K562 (cell line): ENCODE measurements around the gene DARS1. TPM values are rescaled to one million over a fixed set of nuclear protein-coding genes. Genes with fewer than 3 reads are reported as not detected.

Experiments
- ATAC-seq: fragments of 200-7000 bp; cut with Tn5 transposase; 3 replicates; pipeline ENCODE4 v1.9.1; 2020; ENCODE audit warnings: moderate library complexity
- BruUV-seq: library from RNA; stranded (reverse); fragments of 400-500 nt; replicated peaks from 2 replicates; lab custom pipeline; 2021; lab: Mats Ljungman, UMichigan
- CTCF ChIA-PET: fragments of 300-600 bp; formaldehyde crosslinking; extraction: SDS; loops from one replicate; lab custom pipeline; 2021; ENCODE audit warnings: low intra/inter-chr PET ratio; lab: Yijun Ruan, JAX
- POLR2A ChIA-PET: fragments of 300-600, 350-650 bp; sonication (Branson Sonifier 250); formaldehyde crosslinking; extraction: SDS; loops from one replicate; lab custom pipeline; 2021; ENCODE audit warnings: antibody characterized with exemption, inconsistent platforms; lab: Yijun Ruan, JAX
- DNase-seq, 4 experiments: peaks; one replicate each; pipeline versions ENCODE4 v3.0.0 to v3.0.0-alpha.2; 2011 to 2018; ENCODE audit warnings: low spot score in 3 of 4, mixed read lengths in 3 of 4; ENCODE audit errors: extremely low read depth in 1 of 4
- FAIRE-seq: peaks from 2 replicates; lab custom pipeline; 2011; peaks lifted over from hg19 to GRCh38; lab: Jason Lieb, UNC
- H2AFZ ChIP-seq: 2 replicates; pipeline ENCODE4 v1.6.0; 2011; ENCODE audit warnings: low read depth, low read length, control low read depth, inconsistent platforms
- H3K27ac ChIP-seq: fragments of 200-600 bp; 3 replicates; pipeline ENCODE4 v1.8.0; 2011; ENCODE audit warnings: low read depth, mild to moderate bottlenecking, control low read depth, inconsistent platforms, low read length, moderate library complexity, mixed read lengths; ENCODE audit errors: extremely low read depth
- H3K27me3 ChIP-seq, 2 experiments: fragments of 300-600 bp in 1 of 2; 2 replicates in 1 of 2; 3 replicates in 1 of 2; pipeline versions ENCODE4 v1.6.0 to v1.8.0; 2011; ENCODE audit warnings: inconsistent platforms in 2 of 2, low read length in 2 of 2, mild to moderate bottlenecking in 1 of 2, mixed read lengths in 1 of 2, moderate library complexity in 1 of 2; ENCODE audit not compliant: control insufficient read depth in 2 of 2, insufficient read depth in 2 of 2
- H3K36me3 ChIP-seq: fragments of 300-600 bp; 3 replicates; pipeline ENCODE4 v1.8.0; 2011; ENCODE audit warnings: mild to moderate bottlenecking, low read length, inconsistent platforms; ENCODE audit not compliant: control insufficient read depth, insufficient read depth
- H3K4me1 ChIP-seq, 2 experiments: fragments of 200-600 bp in 1 of 2; replicated peaks in 1 of 2; 2 replicates in 1 of 2; 3 replicates in 1 of 2; pipeline versions ENCODE4 v1.5.1 to v1.8.0; 2011; ENCODE audit warnings: inconsistent platforms in 2 of 2, low read length in 2 of 2, mild to moderate bottlenecking in 1 of 2, mixed read lengths in 1 of 2, moderate library complexity in 1 of 2; ENCODE audit not compliant: control insufficient read depth in 2 of 2, insufficient read depth in 2 of 2
- H3K4me2 ChIP-seq: 2 replicates; pipeline ENCODE4 v1.6.1; 2011; ENCODE audit warnings: low read length, control low read depth, inconsistent platforms, mixed read lengths; ENCODE audit not compliant: insufficient read depth
- H3K4me3 ChIP-seq: fragments of 200-600 bp; sonication (generic), shearing (Covaris generic); 2 replicates; pipeline ENCODE4 v1.5.1; 2016; ENCODE audit warnings: control low read depth, inconsistent platforms
- H3K79me2 ChIP-seq: fragments of 200-600 bp; 3 replicates; pipeline ENCODE4 v1.8.0; 2011; ENCODE audit warnings: low read length, inconsistent platforms; ENCODE audit not compliant: control insufficient read depth, insufficient read depth
- H3K9ac ChIP-seq, 2 experiments: 2 replicates each; pipeline versions ENCODE4 v1.6.0 to v1.6.1; 2011; ENCODE audit warnings: low read depth in 2 of 2, low read length in 2 of 2, control low read depth in 1 of 2, inconsistent platforms in 1 of 2, mild to moderate bottlenecking in 1 of 2, mixed read lengths in 1 of 2; ENCODE audit not compliant: insufficient read depth in 1 of 2
- H3K9me1 ChIP-seq: one replicate; pipeline ENCODE4 v1.6.0; 2011; ENCODE audit warnings: inconsistent platforms, mild to moderate bottlenecking, low read length, moderate library complexity; ENCODE audit not compliant: control insufficient read depth, insufficient read depth
- H3K9me3 ChIP-seq: replicated peaks from 2 replicates; pipeline ENCODE4 v1.5.1; 2011; ENCODE audit warnings: low read depth, low read length, inconsistent platforms; ENCODE audit not compliant: control insufficient read depth, insufficient read depth
- H4K20me1 ChIP-seq: replicated peaks from 2 replicates; pipeline ENCODE4 v1.6.1; 2011; ENCODE audit warnings: low read length, inconsistent platforms, mixed read lengths; ENCODE audit not compliant: control insufficient read depth, insufficient read depth
- ATF1 ChIP-seq, 2 experiments: fragments of 450-650 bp in 1 of 2; IDR thresholded peaks; 2 replicates each; pipeline ENCODE4 v1.6.1; 2016; ENCODE audit warnings: missing compliant biosample characterization in 1 of 2, missing genetic modification characterization in 1 of 2
- BRD9 ChIP-seq: fragments of 450-650 bp; IDR thresholded peaks from 2 replicates; pipeline ENCODE4 v1.6.1; 2018; ENCODE audit warnings: low read depth; ENCODE audit not compliant: partially characterized antibody
- CBX2 ChIP-seq: fragments of 200-600 bp; sonication (generic); IDR thresholded peaks from one replicate; pipeline ENCODE4 v1.6.1; 2012; ENCODE audit warnings: mild to moderate bottlenecking, low read length, inconsistent platforms; ENCODE audit not compliant: insufficient read depth, poor library complexity, severe bottlenecking
- CBX3 ChIP-seq, 2 experiments: IDR thresholded peaks; 1 replicate in 1 of 2; 2 replicates in 1 of 2; pipeline ENCODE4 v1.6.1; 2012; ENCODE audit warnings: inconsistent platforms in 2 of 2, low read length in 2 of 2, borderline replicate concordance in 1 of 2, control low read depth in 1 of 2
- CCNT2 ChIP-seq: IDR thresholded peaks from 2 replicates; pipeline ENCODE4 v1.6.1; 2011; ENCODE audit warnings: borderline replicate concordance, low read depth, mild to moderate bottlenecking, moderate library complexity, mixed read lengths, low read length; ENCODE audit not compliant: insufficient read length; ENCODE audit errors: extremely low read depth
- CREB3L1 ChIP-seq: fragments of 450-650 bp; IDR thresholded peaks from 2 replicates; pipeline ENCODE4 v1.6.1; 2014; ENCODE audit warnings: low read depth, mild to moderate bottlenecking, moderate library complexity, borderline replicate concordance
- FOXK1 ChIP-seq: sonication (generic); formaldehyde crosslinking; IDR thresholded peaks from 2 replicates; pipeline ENCODE4 v1.8.0; 2022; ENCODE audit warnings: missing genetic modification reagents, mild to moderate bottlenecking, borderline replicate concordance
- GATAD2A ChIP-seq: fragments of 450-650 bp; IDR thresholded peaks from 2 replicates; pipeline ENCODE4 v1.6.1; 2017
- HDAC6 ChIP-seq: IDR thresholded peaks from 2 replicates; pipeline ENCODE4 v1.6.1; 2012; ENCODE audit warnings: low read depth, mild to moderate bottlenecking, control low read depth, inconsistent platforms, low read length, moderate library complexity
- HNRNPUL1 ChIP-seq: fragments of 200-400 bp; formaldehyde crosslinking; IDR thresholded peaks from 2 replicates; pipeline ENCODE4 v1.6.1; 2017; ENCODE audit warnings: low read length
- MAFK ChIP-seq: IDR thresholded peaks from 2 replicates; pipeline ENCODE4 v1.6.1; 2011; ENCODE audit warnings: low read length, improper control_type of control experiment
- NR2C1 ChIP-seq, 2 experiments: fragments of 450-650 bp; IDR thresholded peaks; 2 replicates each; pipeline ENCODE4 v1.6.1; 2017; ENCODE audit warnings: mild to moderate bottlenecking in 2 of 2, antibody characterized with exemption in 1 of 2, inconsistent platforms in 1 of 2, missing compliant biosample characterization in 1 of 2, missing genetic modification characterization in 1 of 2
- RBM25 ChIP-seq: fragments of 200-400 bp; formaldehyde crosslinking; IDR thresholded peaks from 2 replicates; pipeline ENCODE4 v1.6.1; 2018; ENCODE audit warnings: low read length, low read depth, moderate library complexity; ENCODE audit not compliant: severe bottlenecking
- XRCC4 ChIP-seq: IDR thresholded peaks from one replicate; pipeline ENCODE4 v1.6.1; 2011; ENCODE audit not compliant: insufficient read depth, insufficient read length; ENCODE audit errors: extremely low read depth
- WGBS: fragments of 100-300 bp; shearing (Covaris generic); methylation state at CpG from one replicate; pipeline ENCODE4 v1.1.6; 2016; ENCODE audit warnings: low coverage, mixed read lengths; ENCODE audit not compliant: insufficient coverage; ENCODE audit errors: missing lambda C conversion rate; 5-methylcytosine and 5-hydroxymethylcytosine counted together
- in situ Hi-C: fragments of 300-500 bp; cut with MboI; formaldehyde crosslinking; loops from 4 replicates; pipeline ENCODE4 v1.15.0; 2018; ENCODE audit warnings: inconsistent platforms, mixed read lengths
- intact Hi-C: fragments of 100-400 bp; cut with micrococcal nuclease; formaldehyde crosslinking; loops from 2 replicates; pipeline ENCODE4 v1.14.2; 2022
- polyA plus RNA-seq, 8 experiments: library from polyadenylated mRNA; depleted of rRNA in 4 of 8; stranded (reverse) in 5 of 8; unstranded in 3 of 8; fragments of >200 nt; fragmentation: Nextera tagmentation in 2 of 8; fragmentation: Illumina TruSeq in 1 of 8; extraction: Ambion mirVana in 2 of 8; extraction: Trizol in 1 of 8; gene quantifications; 2 replicates each; pipeline versions ENCODE4 v1.2.1 to v1.2.3, GENCODE V29; 2011 to 2014; ENCODE audit warnings: inconsistent platforms in 1 of 8, missing spikeins in 1 of 8
- total RNA-seq, 7 experiments: library from RNA; depleted of rRNA in 6 of 7; stranded (reverse); fragments of >200 nt in 6 of 7; fragmentation: Illumina TruSeq in 2 of 7; extraction: Trizol in 2 of 7; gene quantifications; 2 replicates each; pipeline versions ENCODE4 v1.2.1 to v1.2.3, GENCODE V29; 2011 to 2021; ENCODE audit warnings: low replicate concordance in 1 of 7

Gene DARS1
- total and polyA plus RNA-seq, 9 of the 15 experiments (the other 6 are each of a cell fraction or from before 2014, with no cell fraction given): 91.5 to 239 (median 98.0) TPM

- DNase-seq: no peak
- Histone ChIP-seq H3K27me3 (peaks cover 23 to 32% of the 10 kb centered on the region in 2 experiments), H3K9ac (no peak overlapping the region), H3K79me2 (no peaks in the 10 kb centered on the region)
- WGBS: 0% methylated on average over 2 of the region's 2 CpGs
- CTCF ChIA-PET: no interaction called here
- TF ChIP-seq HNRNPUL1: no peak
- TF ChIP-seq CBX2: no peak
- TF ChIP-seq NR2C1 (IDR thresholded peaks at IDR 0.05): peak; percentile 56; the same call in 1 of the 2 replicates
- peak; percentile 68 for TF ChIP-seq NR2C1 (tag; IDR thresholded peaks at IDR 0.05)
- TF ChIP-seq, all 486 proteins: peak for 1
- H4K20me1 ChIP-seq: no peaks in the 10 kb centered on the region
- H3K27ac ChIP-seq: no peak overlapping the region
- POLR2A ChIA-PET: interaction anchor here (1.2 to 2.1 kb wide), 2 partner anchors 10 to 35 kb away, joined by 3 to 5 read pairs; partner anchors contain the start of gene DARS1
- ATAC-seq: no peak
- BruUV-seq: no TSS peak
- no peaks in the 10 kb centered on the region for H3K9me3 ChIP-seq
- intact Hi-C loops: no loop called here
- peaks cover 0 to 7% of the 10 kb centered on the region in 2 experiments; a peak in 2 of 5 replicates for H3K4me1 ChIP-seq
- no peak overlapping the region for H3K4me2 ChIP-seq
- H3K36me3 ChIP-seq: no peaks in the 10 kb centered on the region
- no peaks in the 10 kb centered on the region for H3K9me1 ChIP-seq
- FAIRE-seq: no peak
- no peak overlapping the region for H3K4me3 ChIP-seq
- no peak overlapping the region for H2AFZ ChIP-seq
- in situ Hi-C loops: no loop called here
Observed at GRCh38 chr2:136020831-136021230, 35.4 kb upstream of the DARS1 start.

- H4K20me1 ChIP-seq: no peaks in the 10 kb centered on the region
- ATAC-seq (no peak), DNase-seq (no peak), FAIRE-seq (no peak)
- POLR2A ChIA-PET: interaction anchor here (1.2 to 2.1 kb wide), 2 partner anchors 9 to 34 kb away, joined by 3 to 5 read pairs; partner anchors contain the start of gene DARS1
- BruUV-seq: no TSS peak
- no peak overlapping the region for H3K27ac ChIP-seq
- H3K9me3 ChIP-seq: no peaks in the 10 kb centered on the region
- H3K9ac ChIP-seq: no peak overlapping the region
- H3K4me1 ChIP-seq: no peaks in the 10 kb centered on the region
- 2% methylated on average over 8 of the region's 8 CpGs for WGBS
- H3K36me3 ChIP-seq: no peaks in the 10 kb centered on the region
- no peak overlapping the region for H3K4me3 ChIP-seq
- peaks cover 16 to 22% of the 10 kb centered on the region in 2 experiments for H3K27me3 ChIP-seq
- CTCF ChIA-PET: no interaction called here
- H3K4me2 ChIP-seq: no peak overlapping the region
- intact Hi-C loops (no loop called here), in situ Hi-C loops (no loop called here)
- no peak overlapping the region for H2AFZ ChIP-seq
- H3K9me1 ChIP-seq: no peaks in the 10 kb centered on the region
- no peaks in the 10 kb centered on the region for H3K79me2 ChIP-seq
- no peak for TF ChIP-seq BRD9
- no peak for TF ChIP-seq CCNT2
- no peak for TF ChIP-seq XRCC4
- no peak for TF ChIP-seq RBM25
- TF ChIP-seq MAFK: no peak
- no peak for TF ChIP-seq HDAC6
- TF ChIP-seq FOXK1 (CRISPR knock-in tag): no peak
- no peak for TF ChIP-seq CBX3 (IDR thresholded peaks at IDR 0.05; ENCODE audit: borderline replicate concordance in 1 of 2, low read length in 2 of 2)
- TF ChIP-seq GATAD2A: no peak
- no peak for TF ChIP-seq ATF1 (CRISPR knock-in tag; IDR thresholded peaks at IDR 0.05)
- TF ChIP-seq ATF1 (tag; IDR thresholded peaks at IDR 0.05): no peak
- TF ChIP-seq CREB3L1: no peak
Observed at GRCh38 chr2:136019825-136020224, 34.4 kb upstream of the DARS1 start.
